Activated CD8-positive, alpha-beta memory T cell treated with anti-CD3 and anti-CD28 coated beads for 48 hours (primary cell): ENCODE measurements around the gene LCE7A.

ENCODE experiments used
- DNase-seq, 3 experiments: peaks; one replicate each; pipeline ENCODE4 v3.0.0-alpha.2; 2020; ENCODE audit warnings: low read depth in 2 of 3, low spot score in 2 of 3

The LCE7A gene, protein sequence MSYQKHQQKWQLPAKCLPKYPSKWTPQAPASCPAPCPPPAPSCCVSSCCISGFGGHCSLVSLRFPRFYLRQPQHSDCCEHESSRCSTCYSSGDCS

DNA sequence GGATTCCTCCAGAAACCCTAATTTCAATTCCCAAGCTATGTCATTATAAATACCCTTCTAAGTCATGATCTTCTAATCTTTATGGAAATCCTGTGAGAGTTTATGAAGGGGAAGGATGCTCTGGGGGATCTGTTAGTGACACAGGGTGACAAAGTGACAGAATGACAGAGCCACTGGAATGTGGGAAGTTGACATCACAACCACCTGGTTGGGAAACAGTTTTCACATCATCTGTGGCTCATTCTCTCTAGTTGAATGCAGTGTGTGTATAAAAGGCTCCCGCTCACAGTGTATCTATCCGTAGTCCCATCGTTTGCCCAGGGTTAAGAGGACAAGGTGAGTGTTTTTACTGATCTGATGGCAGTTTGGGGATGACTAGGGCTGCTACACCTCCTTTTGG, at the start of gene LCE7A:
LCE7A (plus strand) TSS at position 301 of the 400 bp plus-strand sequence. CDS start 702 bp downstream, outside the sequence.
- no peak for DNase-seq

DNA sequence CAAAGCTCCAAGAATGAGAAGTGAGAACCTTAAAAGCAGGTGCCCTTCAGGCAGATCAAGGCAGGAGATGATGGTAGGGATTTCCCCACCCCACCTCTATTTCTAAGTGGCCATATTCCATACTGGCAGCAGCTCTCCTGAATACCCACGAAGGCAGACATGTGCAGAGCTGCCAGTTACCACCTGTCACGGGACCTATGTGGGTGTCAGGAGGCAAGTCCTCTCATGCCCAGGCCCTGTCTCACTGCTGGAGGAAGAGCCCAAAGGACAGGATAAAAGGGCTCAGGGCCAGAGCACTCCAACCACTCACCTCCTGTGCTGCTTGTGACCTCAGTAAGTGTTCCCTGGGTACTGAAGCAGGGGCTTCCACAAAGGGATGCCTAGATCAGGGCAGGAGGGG, 48.7 kb upstream of the LCE7A start:
- DNase-seq = no peak

DNA sequence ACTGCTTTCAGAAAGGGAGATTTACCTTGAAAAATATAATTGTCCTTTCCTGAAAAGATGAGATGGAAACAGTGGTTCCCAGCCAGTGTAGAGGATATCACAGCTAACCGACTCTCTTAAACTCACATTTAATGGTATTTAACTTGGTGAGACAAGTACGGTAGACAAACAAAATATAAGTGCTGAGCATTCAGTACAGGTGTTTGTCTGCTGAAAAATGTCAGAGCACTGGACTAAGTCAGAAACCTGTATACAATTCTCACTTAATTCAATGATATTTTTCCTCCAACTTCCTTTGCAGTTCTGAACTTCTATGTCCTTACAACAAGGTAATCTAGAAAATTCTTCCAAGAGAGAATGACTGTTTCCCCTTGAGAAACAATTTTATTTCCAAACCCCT, 48.1 kb upstream of the LCE7A start, which contains the start of gene LCE1B:
LCE1B (plus strand) TSS at position 301 of the 400 bp plus-strand sequence. CDS start 476 bp downstream, outside the sequence.
- DNase-seq = no peak

DNA sequence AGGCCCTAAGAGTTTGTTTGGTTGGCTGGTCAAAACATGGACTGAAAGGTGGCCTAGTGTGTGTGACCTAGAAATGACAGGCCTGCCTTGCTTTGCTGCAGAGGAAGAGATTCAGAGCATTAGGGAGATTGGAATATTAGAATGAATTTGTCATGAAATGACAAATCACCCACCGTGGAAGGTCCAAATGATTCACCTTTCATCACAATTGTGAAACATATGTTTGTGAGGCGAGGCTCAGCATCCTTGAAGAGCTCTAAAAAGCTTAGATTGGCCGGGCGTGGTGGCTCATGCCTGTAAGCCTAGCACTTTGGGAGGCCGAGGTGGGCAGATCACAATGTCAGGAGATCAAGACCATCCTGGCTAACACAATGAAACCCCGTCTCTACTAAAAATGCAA, 42.5 kb upstream of the LCE7A start:
- DNase-seq = no peak

DNA sequence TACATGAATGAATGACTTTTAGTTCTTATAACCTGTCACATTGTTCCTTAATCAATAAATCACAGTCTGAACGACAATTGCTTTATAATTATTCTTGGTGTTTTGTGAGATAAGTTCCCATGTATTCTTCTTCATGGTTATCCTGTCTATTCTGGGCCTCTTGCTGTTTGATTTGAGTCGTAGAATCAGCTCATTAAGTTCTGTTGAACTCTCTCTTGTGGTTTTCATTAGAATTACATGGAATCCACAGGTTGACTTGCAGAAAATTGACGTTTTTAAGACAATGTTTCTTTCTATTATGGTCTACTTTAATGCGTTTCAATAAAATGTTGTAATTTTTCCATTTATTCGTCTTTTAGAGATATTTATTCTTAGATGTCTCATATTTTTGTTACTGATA, 36.5 kb upstream of the LCE7A start:
- no peak for DNase-seq

DNA sequence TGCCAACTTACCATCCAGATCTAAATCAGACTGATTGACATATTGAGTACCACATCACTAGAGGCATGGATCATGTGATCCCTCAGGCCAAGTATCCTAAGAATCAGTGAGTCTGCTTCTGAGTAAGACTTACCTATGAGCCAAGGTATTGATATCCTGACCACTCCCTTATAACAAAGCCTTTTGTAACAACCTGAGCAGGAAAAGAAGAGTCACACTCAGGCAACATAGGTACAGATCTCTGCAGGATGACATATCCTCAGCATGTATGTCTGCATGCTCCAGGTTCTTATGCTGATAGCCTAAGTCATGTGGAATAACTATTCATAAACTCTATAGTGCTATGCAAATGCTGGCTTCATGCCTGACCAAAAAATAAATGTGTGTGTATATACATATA, 34.8 kb upstream of the LCE7A start:
- DNase-seq = no peak

DNA sequence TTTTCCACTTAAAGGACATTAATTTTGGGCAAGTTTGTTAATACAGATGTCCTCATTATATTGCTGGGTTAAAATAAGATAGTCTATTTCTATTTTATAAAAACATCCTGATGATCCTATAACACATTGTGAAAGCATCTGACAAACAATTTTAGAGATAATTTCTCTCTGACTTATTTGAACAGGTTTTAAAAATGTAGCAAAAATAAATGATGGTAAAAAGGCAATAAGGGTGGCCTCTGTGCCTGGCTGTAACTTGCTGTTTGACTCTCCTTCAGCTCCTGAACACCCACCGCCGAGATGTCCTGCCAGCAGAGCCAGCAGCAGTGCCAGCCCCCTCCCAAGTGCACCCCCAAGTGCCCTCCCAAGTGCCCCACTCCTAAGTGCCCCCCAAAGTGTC, 32.6 kb upstream of the LCE7A start, which contains the start of gene LCE1A:
LCE1A (plus strand) TSS at position 301 of the 400 bp plus-strand sequence; CDS start at position 301, 0 bp downstream.
- no peak for DNase-seq

DNA sequence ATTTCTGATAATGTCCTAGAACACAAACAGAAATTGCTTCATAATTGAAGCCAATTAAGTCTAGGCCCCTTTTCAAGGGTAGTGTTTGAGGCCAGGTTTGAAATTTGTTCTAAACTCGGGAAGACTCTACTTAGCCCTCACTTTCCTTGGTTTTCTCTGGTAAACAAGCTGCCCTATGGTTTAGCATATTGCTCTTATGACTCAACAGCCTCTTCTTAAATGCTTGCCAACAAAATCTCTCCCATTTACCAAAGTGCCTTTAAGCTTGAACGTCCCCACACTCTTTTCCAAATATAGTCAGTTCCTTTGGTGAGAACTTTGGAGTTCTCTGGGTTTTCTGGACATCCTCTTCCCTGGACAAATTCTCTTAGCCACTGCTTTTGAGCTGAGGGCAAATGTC, 22.9 kb upstream of the LCE7A start:
- no peak for DNase-seq

DNA sequence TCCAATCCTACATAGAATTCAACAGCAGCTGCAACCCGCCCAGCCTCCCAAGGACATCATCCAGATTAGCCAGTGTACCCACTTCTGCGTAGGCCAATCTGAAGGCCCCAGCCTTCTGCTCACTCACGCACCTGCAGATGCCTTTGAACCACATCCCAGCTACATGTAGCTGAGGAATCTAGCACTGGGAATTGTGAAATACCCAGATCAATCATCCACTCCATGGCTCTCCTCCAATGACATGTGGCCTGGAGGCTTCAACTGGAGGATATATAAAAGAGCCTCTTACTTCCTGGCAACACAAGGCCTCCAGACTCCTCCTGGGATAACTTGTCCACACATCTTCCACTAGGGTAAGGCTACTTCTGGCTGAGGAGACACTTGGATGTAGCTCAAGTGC, 17.2 kb upstream of the LCE7A start, which contains the start of gene LCE6A:
LCE6A (plus strand) TSS at position 301 of the 400 bp plus-strand sequence. CDS start 665 bp downstream, outside the sequence.
- no peak for DNase-seq

DNA sequence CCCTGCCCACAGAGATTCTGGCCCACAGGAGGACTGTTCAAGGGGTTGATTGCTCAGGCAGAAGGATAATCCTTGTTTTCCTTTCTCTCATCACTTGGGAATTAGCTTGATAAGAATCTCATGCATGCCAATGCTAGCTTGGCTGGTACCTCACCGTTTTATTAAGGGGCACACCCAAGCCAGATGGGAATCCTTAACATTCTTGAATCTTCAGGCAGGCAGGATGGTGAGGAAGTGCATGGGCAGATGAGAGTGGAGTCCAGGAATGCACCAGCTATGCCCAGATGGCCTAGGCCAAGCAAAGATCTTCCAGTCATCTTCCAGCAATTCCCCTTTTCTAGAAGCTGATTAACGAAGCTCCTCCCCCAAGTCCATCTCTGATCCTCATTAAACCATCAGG, 4.1 kb upstream of the LCE7A start:
- no peak for DNase-seq

DNA sequence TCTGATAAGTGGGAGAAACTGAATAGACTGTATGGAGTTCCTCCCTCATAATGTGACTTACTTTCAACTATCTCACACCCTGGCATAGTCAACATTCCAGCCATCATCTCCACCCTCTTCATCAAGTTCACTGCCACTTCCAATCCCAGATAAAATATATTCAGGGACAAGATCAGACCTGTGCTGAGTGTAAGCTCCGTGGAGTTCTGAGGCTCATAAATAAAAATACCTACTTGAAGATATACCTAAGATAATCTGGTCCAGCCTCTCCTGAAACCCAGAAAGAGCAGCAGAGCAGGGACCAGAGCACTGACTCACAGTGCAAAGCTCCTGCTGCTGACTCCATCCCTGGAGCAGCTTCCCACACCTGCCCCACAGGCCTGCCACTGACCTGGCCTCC, 1.7 kb upstream of the LCE7A start:
- DNase-seq = no peak

DNA sequence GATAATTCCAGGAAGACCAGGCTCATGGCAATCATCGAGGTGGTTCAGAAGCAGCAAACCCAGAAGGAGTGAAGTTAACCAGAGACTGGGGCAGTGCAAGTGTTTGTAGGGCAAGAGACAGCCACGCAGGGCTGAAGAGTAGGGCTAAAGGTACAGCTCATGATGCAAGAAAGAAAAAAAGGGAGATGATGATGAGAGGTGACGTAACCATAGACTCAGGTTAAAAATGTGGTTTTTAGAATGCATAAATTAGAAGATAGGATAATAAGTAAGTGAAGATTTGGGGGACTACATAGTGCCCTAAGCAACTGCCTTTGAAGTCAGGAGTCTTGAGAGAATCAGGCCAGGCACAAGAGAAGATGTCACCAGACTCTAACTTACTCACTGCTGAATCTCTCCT, 333 bp downstream of the LCE7A start:
- no peak for DNase-seq

DNA sequence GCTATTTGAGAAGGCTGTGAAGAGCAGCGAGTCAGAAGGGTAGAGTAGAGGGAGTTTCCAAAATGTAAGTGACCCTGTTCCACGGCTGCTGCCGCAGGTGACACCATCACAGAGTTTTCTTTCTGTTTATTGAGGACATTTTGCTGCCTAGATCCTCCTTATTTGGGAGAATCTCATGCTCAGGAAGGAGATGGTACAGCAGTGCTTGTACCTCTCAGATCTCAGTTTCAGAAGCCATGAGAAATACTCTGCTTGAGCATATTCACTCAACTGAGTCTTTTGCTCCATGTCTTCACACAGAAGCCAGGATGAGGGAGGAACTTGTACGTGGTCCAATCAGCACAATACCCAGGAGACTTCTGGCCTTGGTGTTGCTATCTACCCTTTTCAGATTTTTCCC, 1.6 kb downstream of the LCE7A start:
- DNase-seq = no peak

DNA sequence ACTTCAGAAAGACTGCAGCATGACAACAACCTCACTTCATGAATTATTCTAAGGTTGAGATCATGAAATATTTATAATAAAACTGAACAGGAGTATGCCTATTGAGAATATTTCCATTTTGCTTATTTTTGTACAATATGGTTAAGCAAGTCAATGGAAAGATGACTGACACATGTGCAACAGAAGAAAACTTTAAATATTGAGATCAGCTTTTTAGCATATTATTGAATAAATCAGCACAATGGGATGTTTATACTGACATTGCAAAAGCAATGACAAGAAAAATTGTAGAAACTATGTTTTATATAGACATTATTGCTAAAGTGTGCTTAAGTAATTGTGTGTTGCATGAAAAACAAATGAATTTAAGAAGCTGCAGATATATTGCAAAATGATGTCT, 4.6 kb downstream of the LCE7A start:
- no peak for DNase-seq

DNA sequence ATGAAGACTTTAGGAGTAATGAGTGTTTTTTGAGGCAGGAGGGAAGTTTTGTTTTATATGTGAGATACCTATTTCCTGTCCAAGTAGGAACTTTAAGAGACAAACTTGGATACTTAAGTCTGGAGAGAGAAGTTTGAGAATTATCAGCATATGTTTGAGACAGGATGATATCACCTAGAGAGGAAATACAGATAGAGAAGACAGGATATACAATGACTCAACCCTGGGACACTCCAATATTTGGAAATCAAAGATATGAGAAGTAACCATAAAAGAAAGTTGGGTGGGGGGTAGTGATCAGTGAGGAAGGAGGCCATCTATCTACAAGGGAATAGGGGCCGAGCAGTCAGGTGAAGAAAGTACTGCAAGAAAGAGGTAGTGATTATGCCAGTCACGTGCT, 6.5 kb downstream of the LCE7A start:
- no peak for DNase-seq

DNA sequence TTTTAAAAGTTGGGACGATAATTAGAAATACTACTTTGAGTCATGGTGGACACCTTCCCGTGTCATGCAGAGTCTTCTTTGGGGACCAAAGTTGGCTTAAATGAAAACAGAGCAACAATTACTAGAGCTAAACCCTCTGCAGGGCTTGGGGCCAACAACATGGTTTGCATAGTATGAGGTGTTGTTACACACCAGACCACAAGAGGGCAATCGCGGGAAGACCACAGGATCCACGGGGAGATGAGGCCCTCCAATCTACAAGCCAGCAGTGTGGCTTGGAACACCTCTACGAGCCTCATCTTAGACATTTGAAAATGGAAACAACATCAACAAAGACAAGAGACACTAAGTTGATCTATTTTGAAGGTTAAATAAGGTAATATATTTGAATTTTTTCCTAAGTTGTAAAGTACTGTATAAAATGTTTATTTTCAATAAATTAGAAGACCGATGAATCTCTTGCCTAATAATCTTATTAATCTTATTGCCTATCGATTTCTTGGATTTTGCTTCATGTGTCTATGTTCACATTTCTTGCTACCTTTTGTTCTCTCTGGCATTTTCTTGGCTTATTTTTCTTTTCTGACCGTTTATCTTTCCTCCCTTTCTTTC, 10.1 kb downstream of the LCE7A start:
- DNase-seq = peak in 2 of 3 experiments; percentile 2 to 34

DNA sequence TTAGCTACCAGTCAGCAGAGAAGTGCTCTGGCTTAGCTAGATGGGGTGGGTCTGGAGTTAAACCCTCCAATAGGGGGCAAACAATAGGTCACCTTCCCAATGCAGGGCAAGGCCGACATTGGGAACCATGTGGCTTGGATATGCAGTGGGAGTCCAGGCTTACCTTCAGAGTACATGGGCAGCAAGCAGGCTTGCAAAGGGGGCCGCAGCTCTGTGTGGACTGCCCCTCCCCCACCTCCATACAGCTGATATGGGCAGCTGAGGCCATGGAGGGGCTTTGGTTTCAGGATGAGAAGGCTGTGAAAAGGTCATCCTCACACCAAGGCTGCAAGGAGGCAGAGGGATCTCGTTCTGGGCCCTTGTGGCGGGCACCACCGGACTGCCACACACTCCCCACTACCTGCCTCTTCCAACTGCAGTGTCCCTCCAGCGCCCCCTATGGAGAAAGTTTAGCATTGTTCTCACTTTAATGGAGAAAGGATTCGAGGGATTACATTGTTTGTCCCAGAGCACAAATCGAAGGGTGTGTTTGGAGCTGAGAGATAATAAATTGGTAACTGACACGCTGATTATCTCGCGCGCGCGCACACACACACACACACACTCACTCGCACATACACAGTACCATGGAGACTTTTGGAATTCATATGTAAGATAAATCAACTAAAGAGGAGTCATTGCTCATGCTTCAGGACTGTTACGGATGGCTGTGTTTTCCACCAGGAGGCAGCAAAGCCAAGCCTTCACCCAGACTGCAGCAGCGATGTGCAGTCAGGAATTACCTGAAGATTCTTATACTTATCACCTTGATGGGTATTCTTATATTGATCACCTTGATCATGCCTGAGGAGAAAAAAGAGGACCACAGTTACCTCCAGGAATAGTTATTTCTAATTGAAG, 11.3 kb downstream of the LCE7A start:
- no peak for DNase-seq

DNA sequence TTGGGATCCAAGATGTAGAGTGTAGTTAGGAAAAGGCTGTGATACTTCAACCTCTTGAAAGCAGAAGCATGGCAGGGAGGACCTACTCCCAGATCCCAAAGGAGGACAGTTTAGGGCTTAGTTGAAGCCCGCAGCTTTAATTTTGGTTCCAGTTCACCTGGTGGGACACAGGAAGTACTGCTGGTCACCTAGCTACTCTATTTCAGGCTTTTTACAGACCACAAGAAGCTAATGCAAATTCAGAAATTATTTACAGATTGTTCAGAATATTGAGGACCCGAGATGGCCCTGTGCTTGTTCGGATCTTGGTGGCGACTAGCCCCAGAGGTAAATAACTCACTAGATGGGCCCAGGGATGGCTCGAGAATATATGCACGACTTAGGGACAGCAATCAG, 11.9 kb downstream of the LCE7A start:
- no peak for DNase-seq

DNA sequence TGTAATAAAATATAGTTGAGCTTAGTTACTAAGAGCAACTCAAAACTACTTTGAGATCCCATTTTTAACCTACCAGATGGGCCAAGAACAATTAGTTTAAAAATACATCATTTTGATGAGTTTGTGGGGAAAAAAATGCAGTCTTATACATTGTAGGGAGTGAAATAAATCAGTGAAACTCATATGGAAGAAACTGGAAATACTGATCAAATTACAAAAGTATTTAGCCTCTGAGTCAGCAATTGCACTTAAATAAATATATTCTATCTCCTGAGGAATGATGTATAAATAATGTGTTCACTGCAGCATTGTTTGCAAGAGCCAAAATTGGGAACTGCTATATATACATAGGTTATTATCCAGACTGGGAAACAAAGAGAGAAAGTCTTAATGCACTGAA, 13.7 kb downstream of the LCE7A start:
- no peak for DNase-seq

DNA sequence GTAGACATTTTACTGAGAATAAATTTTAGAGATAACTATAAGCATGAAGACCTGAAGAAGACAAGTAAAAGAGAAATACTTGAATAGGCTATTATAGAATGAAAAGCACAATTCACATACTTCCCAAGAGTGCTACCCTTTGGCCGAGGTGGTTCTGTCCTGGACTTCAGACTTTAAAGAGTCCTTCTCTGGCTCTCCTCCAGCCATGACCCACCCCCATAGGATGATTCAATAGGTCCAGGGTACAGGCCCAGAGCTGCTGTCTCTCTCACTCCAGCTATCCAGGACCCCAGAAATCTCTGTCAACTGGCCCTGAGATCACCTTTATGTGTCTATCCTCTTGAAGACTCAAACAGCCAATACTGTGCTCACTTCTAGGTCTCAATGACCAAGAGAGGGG, 17.0 kb downstream of the LCE7A start:
- DNase-seq = no peak

DNA sequence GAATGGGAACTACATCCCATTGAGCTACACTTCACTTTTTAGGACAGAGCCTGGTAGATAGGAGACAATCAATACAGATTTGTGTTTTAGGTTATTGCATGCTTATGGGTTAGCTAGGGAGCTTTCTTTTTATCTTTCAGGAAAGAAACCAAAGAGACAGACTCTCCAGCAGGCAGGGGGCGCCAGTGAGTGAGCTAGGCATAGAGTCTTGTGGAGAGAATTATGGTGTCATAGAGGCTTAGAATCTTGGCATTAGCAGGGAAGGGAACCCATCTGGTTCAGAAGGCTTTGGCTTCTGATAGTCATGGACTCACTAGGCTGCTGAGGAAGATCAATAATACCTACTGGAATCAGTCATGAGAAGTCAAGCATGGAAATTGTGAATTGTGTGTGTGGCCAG, 18.2 kb downstream of the LCE7A start, which contains the start of gene SMCP:
SMCP (plus strand) TSS at position 281 of the 400 bp plus-strand sequence. CDS start 6,101 bp downstream, outside the sequence.
- DNase-seq = no peak
